SW 1271 (cell line): Measurements from ENCODE around the gene ATP6V0A4.
"Not testable (repeated sequence)": the region's sequence is repeated elsewhere in the genome, so short reads cannot be mapped to it uniquely, and the experiment has no call there.

Experiments used
- DNase-seq, 2 experiments: peaks; one replicate each; lab custom pipeline; 2025; lab: John Stamatoyannopoulos, UW

The ATP6V0A4 gene

GRCh38 chr7:138802706-138803105 is 4.7 kb upstream of the ATP6V0A4 start:
- DNase-seq = no peak

- no peak for DNase-seq
Observed at GRCh38 chr7:138801256-138801655, 3.3 kb upstream of the ATP6V0A4 start.

- DNase-seq = no peak
Observed at GRCh38 chr7:138799336-138800000, 1.5 kb upstream of the ATP6V0A4 start.

GRCh38 chr7:138798836-138799235 is 840 bp upstream of the ATP6V0A4 start:
- DNase-seq = no peak

- not testable (repeated sequence) for DNase-seq
Observed at GRCh38 chr7:138797046-138797445, 950 bp downstream of the ATP6V0A4 start.

GRCh38 chr7:138796038-138796615 is 1.9 kb downstream of the ATP6V0A4 start:
- DNase-seq = no peak

- DNase-seq = peak in 1 of 2 experiments; percentile 35
Observed at GRCh38 chr7:138785587-138786437, 12.2 kb downstream of the ATP6V0A4 start.

- DNase-seq = no peak
Observed at GRCh38 chr7:138784692-138785091, 13.3 kb downstream of the ATP6V0A4 start.

GRCh38 chr7:138781004-138781403 is 17.0 kb downstream of the ATP6V0A4 start:
- DNase-seq = no peak

GRCh38 chr7:138776166-138776833 is 21.7 kb downstream of the ATP6V0A4 start:
- no peak for DNase-seq

GRCh38 chr7:138773817-138774216 is 24.2 kb downstream of the ATP6V0A4 start:
- no peak for DNase-seq

- DNase-seq = no peak
Observed at GRCh38 chr7:138773176-138773575, 24.8 kb downstream of the ATP6V0A4 start.

- DNase-seq = no peak
Observed at GRCh38 chr7:138770904-138771303, 27.1 kb downstream of the ATP6V0A4 start.

- no peak for DNase-seq
Observed at GRCh38 chr7:138768241-138768640, 29.8 kb downstream of the ATP6V0A4 start.

- DNase-seq = no peak
Observed at GRCh38 chr7:138756591-138757242, 41.3 kb downstream of the ATP6V0A4 start.

GRCh38 chr7:138755842-138756590 is 42.0 kb downstream of the ATP6V0A4 start:
- no peak for DNase-seq

GRCh38 chr7:138755331-138755747 is 42.7 kb downstream of the ATP6V0A4 start:
- no peak for DNase-seq

- no peak for DNase-seq
Observed at GRCh38 chr7:138753610-138754009, 44.4 kb downstream of the ATP6V0A4 start.

- DNase-seq = no peak
Observed at GRCh38 chr7:138753150-138753518, 44.9 kb downstream of the ATP6V0A4 start.

GRCh38 chr7:138752518-138753149 is 45.4 kb downstream of the ATP6V0A4 start:
- no peak for DNase-seq
